CD4-positive, alpha-beta T cell treated with Interleukin-17A for 1 hour (primary cell): ENCODE results near the gene CFAP299.

ENCODE experiments used
- DNase-seq: peaks from one replicate; pipeline ENCODE4 v3.0.0-alpha.2; 2020

The CFAP299 gene

DNA sequence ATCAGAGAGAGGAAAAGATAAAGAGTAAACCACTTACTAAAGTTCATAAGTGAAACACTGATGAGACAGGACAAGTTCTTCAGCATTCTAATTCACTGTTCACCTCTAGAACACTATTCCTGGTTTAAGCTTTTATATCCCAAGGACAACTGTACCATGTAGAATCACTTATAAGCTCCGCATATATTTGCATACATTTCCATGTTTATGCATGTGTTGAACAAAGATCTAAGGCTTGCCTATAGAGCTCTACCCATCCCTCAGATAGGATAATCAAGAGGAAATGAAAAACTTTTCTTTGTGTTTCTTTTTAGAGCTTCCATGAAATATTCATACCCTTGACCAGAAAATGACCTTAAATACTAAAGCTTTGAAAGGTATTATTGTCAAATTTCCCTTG lies 538.0 kb downstream of the CFAP299 start:
- DNase-seq = no peak

DNA sequence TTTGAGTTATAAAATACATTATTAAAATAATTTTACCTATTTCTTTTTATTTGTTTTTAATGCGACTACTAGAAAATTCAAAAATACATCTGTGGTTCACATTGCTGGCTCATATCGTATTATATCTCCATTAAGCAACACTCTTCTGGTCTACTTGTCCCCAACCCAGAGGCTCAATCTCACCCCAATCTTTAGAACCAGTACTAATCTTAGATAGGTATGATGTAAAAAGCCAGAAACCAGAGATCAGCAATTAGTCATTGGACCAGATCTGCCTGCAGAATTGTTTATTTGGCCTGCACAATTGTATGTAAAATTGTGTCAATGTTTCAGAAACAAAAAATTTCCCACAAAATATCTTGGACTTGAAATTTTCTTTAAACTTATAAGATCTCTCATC lies 539.4 kb downstream of the CFAP299 start:
- DNase-seq = no peak

DNA sequence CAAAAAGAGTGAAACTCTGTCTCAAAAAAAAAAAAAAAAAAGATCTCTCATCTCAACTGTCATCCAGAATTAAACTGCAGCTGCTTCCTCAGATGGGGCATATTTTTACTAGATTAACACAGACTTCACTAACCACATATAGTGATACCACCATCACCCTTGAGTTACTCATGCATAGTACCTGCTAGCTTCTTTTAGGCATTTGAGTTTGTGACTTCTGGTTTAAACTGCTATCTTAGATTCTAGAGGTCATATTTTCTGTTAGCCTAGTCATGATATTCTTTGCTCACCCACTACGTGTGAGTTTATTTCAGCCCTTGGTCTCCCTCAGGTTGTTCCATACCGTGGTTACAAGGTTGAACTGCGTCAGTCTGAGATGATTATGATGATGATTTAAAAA lies 540.1 kb downstream of the CFAP299 start:
- no peak for DNase-seq

- no peak for DNase-seq
Observed at GRCh38 chr4:80876810-80877209, 541.3 kb downstream of the CFAP299 start.

- DNase-seq = no peak
Observed at GRCh38 chr4:80878218-80878617, 542.7 kb downstream of the CFAP299 start.

GRCh38 chr4:80897537-80898303 lies 562.2 kb downstream of the CFAP299 start:
- no peak for DNase-seq

DNA sequence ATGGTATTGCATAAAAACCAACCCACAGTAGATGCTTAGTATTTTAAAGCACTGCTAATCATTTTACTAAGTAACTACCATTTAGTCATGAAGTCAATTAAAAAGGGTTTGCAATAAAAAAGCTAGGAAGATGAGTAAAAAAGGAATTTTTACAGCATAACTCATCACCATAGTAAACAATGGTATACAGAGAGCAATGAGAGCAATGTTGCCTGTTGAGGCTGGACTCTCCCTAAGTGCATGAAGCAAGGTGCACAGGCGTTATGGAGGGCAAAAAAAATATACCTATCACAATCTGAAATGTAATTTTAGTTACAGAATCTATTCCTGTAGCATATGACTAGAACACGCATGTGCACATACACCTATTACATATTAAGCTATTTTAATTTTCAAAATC lies 565.4 kb downstream of the CFAP299 start:
- no peak for DNase-seq

- no peak for DNase-seq
Observed at GRCh38 chr4:80903020-80903419, 567.5 kb downstream of the CFAP299 start.

GRCh38 chr4:80909938-80910337 lies 574.4 kb downstream of the CFAP299 start:
- DNase-seq = no peak

- DNase-seq = no peak
Observed at GRCh38 chr4:80911458-80911857, 575.9 kb downstream of the CFAP299 start.

- no peak for DNase-seq
Observed at GRCh38 chr4:80912350-80912749, 576.8 kb downstream of the CFAP299 start.

- no peak for DNase-seq
Observed at GRCh38 chr4:80913381-80913780, 577.9 kb downstream of the CFAP299 start.

GRCh38 chr4:80916770-80917169 lies 581.2 kb downstream of the CFAP299 start:
- DNase-seq = no peak

GRCh38 chr4:80918004-80918403 lies 582.5 kb downstream of the CFAP299 start:
- DNase-seq = no peak

DNA sequence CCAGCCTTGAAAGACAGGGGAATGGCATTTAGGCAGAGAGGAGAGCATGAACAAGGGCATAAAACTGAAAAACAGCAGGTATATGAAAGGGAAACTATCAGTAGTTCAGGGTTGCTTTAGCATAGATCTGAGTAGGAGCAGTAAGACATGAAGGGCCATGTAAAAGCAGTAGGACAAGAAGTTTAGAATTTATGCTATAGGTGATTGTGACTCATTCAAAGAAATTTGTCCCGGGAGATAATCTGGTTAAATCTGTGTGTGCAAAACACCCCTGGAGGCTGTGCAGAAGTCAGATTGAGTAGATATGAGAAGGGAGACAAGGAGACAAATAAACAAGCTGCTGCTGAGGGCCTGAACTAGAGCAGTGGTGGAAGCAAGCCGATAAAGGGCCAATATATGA lies 585.9 kb downstream of the CFAP299 start:
- no peak for DNase-seq

DNA sequence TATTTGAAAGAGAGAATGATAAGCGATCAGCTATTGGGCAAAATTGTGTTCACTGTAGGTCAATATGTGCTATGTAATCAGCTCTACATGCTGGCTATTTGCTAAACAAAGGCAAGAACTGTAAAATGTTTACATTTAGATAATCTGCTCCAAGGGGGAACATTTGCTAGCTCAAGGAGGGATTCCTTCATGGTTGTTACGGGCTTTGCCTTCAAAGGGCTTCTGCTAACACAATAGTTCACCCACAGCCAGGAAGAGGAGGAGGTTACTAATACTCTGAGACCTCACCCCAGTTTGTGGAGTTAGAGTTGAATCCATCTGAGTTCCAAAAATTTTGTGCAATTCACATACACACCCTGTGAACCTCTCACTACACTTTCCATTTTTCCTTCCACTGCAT lies 587.4 kb downstream of the CFAP299 start:
- no peak for DNase-seq

- DNase-seq = no peak
Observed at GRCh38 chr4:80925293-80925692, 589.8 kb downstream of the CFAP299 start.

- no peak for DNase-seq
Observed at GRCh38 chr4:80926446-80926845, 590.9 kb downstream of the CFAP299 start.

GRCh38 chr4:80926891-80927290 lies 591.4 kb downstream of the CFAP299 start:
- no peak for DNase-seq

- no peak for DNase-seq
Observed at GRCh38 chr4:80927420-80927819, 591.9 kb downstream of the CFAP299 start.

- no peak for DNase-seq
Observed at GRCh38 chr4:80931631-80932081, 596.1 kb downstream of the CFAP299 start.

GRCh38 chr4:80948141-80948540 lies 612.6 kb downstream of the CFAP299 start:
- DNase-seq = no peak

- no peak for DNase-seq
Observed at GRCh38 chr4:80948995-80949394, 613.5 kb downstream of the CFAP299 start.

- DNase-seq = no peak
Observed at GRCh38 chr4:80956421-80956820, 620.9 kb downstream of the CFAP299 start.

DNA sequence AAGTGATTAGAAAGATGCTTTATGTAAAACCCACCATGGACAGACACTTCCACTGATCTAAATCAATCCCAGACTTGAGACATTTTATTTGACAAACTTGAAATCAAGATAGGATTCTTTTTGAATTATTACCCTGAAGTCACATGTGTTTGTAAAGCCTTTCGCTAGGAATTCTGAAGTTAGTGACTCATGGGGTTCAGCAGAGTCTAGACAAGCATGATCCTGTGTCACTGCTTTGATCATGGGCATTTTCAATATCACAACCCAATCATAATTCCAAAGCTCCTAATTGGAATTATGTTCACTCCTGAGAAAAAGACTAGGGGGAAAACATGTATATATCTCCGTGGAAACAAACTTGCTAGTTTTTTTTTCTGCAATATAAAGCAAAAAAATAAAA lies 627.5 kb downstream of the CFAP299 start:
- DNase-seq = no peak
